NCI-H1092 treated with DMSO at 0.1 percent for 48 hours (cell line): Measurements from ENCODE around the gene STOX2.
A peak's percentile ranks its signal among the peaks of the same experiment; 100 is the strongest.

ENCODE experiments used
- DNase-seq: peaks from one replicate; lab custom pipeline; 2025; lab: John Stamatoyannopoulos, UW

Gene STOX2, protein sequence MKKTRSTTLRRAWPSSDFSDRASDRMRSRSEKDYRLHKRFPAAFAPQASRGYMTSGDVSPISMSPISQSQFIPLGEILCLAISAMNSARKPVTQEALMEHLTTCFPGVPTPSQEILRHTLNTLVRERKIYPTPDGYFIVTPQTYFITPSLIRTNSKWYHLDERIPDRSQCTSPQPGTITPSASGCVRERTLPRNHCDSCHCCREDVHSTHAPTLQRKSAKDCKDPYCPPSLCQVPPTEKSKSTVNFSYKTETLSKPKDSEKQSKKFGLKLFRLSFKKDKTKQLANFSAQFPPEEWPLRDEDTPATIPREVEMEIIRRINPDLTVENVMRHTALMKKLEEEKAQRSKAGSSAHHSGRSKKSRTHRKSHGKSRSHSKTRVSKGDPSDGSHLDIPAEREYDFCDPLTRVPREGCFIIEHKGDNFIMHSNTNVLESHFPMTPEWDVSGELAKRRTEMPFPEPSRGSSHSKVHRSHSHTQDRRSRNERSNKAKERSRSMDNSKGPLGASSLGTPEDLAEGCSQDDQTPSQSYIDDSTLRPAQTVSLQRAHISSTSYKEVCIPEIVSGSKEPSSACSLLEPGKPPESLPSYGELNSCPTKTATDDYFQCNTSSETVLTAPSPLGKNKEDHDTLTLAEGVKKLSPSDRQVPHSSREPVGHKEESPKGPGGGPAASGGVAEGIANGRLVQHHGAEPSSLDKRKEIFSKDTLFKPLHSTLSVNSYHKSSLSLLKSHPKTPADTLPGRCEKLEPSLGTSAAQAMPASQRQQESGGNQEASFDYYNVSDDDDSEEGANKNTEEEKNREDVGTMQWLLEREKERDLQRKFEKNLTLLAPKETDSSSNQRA (N-terminal part only)

DNA sequence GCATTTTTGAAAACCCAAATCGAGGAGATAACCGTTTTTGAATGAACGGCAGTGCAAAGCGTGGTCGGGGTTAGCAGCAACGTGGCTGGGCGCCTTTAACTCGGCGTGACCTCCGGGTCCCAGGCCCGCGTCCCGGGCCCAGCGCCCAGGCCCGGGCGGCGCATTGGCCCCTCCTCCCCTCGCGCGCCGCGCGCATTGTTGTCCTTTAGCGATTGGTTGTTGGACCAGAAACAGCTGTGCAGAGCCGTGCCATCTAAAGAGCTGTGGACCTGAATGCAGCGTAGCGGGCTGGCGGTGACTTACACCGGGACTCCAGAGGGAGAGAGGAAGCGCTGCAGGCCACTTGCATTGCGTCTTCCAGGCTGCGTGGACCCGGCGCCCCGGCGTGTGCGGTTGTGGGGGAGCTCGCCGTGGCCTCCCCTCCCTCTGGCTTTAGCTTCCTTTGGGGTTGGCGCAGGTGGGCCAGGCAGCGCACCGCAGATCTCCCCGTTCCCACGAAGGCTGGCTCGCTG is at the start of gene STOX2:
TSS of gene STOX2 (plus strand) at position 227 of the 512 bp plus-strand sequence. CDS start 1,484 bp downstream, outside the sequence.
- DNase-seq, result peak; percentile 42

DNA sequence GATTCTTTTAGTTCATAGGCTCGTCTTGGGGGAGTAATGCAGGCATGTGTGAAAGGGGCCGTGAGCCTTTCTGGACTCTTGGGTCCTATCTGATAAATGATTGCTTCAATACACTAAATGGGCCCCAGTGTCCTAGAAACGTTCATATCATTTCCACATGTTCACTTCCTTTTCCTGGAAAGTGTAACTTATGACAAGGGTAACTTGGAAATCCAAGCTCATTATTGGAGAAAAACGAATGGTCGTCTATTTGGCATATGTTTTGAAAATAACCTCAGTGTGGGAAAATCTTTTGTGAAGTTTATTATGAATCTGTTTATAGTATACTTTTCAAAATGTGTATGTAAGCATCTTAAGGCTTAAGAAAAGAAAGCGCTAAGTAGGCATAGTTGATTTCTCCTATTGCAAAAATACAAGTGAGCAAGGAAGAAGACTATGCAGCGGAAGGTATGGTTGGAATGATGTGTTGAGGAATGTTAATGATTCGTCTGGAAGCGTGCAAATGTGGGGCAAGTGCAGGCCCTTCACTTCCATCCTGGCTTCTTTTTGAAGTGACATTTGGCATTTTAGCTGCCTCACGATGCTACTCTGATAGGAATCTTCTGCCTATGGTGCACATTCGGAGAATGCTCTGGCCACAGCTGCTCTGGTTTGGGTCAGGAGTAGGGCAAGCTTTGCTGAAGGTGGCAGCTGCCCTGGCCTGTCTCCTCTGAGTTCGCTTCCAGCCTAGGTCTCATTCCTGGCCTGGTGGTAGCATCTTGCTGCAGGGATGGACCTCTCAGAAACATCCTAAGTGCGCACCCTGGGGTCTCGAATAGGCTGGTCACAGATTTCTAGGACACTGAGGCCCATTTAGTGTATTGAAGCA is 49.5 kb upstream of the STOX2 start:
- DNase-seq, result no peak

DNA sequence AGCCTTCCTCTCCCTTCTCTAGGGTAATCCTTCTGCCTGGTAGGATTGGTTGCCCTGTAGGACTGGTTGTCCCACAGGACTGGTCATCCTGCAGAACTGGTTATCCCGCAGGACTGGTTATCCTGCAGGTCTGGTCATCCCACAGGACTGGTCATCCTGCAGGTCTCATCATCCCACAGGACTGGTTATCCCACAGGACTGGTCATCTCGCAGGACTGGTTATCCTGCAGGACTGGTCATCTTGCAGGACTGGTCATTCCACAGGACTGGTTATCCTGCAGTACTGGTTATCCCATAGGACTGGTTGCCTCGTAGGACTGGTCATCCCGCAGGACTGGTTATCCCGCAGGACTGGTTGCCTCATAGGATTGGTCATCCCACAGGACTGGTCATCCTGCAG is 48.1 kb upstream of the STOX2 start:
- no peak for DNase-seq

DNA sequence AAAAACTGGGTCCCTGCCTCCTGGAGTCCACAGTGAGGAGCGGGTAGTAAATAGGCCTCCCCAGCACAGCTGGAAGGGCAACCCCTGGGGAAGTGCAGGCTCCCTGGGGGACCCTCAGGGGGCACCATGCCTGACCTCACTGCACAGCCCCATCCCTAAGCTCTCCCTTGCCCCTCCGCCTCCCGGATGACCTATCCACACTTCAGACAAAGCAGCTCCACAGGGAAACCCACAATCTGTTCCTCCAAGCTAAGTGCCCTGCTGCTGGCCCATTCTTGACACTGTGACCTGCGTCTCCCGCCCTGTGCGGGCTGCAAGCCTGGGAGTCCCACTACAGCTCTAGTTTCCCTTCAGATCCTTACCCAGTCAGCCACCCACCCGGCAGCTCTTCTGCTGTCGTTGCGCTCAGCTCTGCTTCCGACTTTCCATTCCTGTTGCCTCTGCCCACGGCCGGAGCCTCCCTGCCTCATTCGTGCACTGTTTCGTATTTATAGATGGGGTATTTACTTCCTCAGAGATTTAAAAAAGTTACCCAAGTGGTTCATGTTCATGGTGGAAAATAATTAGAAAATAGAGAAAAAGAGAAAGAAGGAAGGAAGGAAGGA is 47.0 kb upstream of the STOX2 start:
- DNase-seq, result no peak

DNA sequence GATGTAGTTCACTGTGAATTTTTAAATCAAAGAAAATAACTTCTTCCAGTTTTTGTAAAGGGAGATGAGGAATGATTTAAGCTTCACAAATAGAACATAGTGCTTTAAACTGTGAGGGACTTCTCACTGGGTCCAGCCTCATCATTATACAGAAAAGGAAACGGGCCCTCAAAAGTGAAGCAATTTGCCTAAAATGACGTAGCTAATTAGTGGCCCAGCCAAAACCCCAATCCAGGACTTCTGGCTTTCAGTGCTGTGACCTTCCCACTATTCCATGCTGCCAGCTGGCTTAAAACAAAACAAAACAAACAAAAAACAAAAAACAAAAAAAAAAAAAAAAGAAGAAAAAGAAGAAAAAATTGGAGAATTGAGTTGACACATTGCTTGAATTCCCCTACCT is 45.0 kb upstream of the STOX2 start:
- no peak for DNase-seq

DNA sequence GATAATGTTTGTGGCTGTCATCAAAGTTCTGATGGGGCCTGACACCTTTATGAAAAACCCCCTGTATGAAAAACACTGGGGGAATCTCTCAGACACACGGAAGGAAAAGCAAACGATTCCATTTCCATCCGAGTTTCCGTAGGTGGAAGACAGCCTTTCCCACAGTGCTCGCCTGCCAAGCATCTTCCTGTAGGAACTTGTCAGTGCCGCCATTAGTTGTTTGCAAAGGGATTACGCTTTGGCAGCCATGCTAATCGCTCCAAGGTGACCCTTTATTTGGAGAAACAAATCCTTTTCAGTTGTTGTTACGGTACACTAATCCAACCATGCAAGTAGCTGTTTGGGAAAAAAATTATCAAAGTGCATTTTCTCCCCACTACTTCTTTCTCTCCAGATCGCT is 44.4 kb upstream of the STOX2 start:
- DNase-seq, result peak; percentile 39

DNA sequence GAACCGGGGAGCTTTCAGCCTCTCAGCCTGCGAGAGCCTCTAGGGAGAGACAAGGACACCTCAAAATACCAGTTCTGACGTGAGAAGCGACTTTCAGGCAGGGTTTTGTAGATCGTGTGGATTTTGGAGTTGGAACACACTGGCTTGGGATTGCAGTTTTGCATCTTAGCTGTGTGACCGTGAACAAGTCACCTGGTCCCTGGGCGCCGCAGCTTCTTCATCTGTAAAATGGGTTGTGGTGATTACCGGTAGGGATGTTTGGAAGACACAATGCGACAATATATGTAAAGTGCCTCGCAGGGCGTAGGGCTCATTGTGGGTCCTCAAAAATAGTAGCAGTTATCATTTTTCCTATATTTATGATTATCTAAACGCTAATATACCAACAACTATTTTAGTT is 43.7 kb upstream of the STOX2 start:
- no peak for DNase-seq

DNA sequence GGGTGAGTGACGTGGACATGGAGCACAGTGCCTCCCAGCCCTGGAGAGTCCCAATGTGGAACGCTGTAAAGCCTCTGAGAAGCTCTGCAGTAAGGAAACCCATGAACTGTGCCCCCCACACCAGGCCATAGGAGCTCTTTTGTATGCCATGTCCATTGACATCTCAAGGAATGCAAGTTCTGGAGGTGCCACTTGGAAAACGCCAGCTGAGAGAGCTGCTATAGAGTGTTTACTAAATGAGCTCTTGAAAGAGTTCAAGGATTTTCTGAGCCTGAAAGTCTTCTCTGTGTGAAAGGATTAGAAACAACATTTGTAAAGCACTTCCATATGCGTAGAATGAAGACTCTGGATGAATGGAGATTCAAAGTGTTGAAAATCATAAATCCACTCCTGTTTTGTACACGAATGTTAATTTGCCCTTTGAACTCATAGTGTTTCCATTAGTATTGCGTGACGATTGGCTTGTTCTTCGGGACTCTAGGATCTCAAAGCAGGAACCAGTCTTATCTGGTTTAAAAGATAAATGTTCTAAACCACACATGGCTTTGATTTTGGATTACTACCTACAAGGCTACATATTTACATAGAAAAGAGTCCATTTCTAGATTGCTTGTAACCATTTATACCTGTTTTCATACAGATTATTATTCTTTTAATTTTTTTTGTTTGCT is 41.8 kb upstream of the STOX2 start:
- DNase-seq, result no peak

DNA sequence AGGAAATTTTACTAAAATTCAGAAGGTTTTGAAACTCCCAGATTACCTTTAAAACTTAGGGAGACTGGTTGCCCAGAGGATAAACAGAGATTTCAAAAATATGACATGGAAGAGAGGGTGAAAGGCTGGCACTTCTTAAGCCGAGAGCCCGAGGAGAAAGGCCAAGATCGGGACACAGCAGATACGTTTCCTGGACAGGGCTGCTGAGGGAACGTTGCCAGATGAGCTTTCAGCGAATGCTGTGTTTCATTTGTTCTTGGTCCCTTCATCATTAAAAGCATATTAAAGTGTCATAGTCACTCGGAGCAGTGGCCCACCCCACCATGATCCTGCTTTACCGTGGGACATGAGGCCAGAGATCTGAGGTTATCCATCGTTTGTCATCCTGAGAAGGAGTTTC is 37.9 kb upstream of the STOX2 start:
- no peak for DNase-seq

DNA sequence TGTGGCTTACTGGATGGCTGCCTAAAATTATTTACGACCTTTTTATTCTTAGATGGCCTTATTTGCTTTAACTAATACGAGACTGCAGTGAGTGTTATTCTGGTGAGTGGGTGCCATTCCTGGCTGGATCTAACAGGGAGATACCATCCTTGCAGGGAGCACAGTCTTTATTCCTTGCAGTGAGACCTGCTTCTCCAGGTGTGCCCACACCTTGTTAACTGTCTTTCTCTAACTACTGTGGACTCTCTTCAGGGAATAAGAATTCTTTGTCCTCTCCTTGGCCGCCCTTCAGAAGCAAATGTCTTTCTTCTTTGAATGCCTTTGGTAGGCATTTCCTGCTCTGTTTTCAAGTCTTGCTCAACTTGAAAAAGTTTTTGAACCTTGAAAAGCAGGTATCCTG is 34.1 kb upstream of the STOX2 start:
- no peak for DNase-seq

DNA sequence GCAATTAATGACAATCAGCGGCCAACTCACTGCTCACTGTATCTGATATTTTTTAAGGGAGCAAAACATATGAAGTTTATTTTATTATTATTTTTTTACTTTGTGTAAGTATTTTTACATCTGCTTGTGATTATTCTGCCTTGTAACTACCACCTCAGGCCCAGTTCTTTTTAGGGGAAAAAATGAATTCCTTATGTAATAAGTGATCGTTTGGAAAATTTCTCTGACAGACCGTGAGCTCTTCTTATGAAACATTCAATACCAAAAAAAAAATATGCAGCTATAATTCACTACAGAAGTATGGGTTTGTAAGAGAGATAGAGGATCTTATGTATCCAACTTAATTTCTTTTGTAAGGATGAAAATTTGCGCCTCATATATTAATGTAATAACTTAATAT is 33.5 kb upstream of the STOX2 start:
- no peak for DNase-seq

DNA sequence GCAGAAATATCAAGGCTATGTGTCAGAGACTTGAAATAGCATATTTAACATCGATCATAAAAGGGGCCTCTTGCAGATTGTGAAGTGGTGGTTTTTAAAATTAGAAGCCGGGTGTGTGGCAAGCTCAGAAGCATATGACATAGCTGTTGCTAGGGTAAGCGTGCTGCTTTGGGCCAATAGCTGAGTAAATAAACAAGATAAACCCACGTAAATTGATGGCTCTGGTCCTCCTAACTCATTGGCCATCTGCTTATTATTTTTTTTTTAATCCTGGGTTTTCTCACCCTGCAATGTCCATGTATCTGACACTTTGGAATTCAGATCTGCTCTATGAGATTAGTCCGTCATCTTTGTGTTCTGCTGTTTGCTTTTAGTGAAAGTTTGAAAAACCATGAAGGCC is 32.6 kb upstream of the STOX2 start:
- no peak for DNase-seq

DNA sequence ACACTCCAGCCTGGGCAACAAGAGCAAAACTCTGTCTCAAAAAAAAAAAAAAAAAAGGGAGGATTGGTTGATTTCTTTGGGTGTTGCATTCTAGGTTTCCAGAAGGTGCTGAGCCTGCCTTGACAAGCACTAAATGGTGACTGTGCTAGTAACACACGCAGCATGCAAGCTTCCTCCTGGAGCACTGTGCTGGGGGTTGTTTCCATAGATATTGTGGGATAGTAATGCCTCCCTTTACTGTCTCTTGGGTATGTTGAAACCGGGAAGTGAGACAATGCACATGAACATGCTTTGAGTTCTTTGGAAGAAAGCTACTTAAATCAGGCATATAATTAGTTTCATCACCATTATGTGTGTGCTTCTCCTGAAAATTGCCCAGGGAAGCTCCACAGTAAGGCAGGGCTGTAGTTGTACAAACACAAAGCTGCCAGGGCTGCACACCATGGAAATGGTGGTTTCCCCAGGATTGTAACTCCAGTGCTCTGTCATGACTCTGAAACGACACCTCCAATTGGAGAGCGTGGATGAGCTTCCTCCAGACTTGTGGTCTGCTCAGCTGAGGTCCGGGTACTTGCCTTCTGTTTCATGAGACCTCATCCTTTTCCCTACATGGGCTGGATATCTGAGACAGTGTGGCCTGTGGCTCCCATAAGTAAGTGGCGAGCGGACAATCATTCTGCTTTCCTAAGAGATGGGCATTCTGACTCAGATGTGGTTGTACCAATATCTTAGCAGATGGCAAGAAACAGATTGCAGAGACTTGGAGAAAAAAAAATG is 31.5 kb upstream of the STOX2 start:
- DNase-seq, result no peak

DNA sequence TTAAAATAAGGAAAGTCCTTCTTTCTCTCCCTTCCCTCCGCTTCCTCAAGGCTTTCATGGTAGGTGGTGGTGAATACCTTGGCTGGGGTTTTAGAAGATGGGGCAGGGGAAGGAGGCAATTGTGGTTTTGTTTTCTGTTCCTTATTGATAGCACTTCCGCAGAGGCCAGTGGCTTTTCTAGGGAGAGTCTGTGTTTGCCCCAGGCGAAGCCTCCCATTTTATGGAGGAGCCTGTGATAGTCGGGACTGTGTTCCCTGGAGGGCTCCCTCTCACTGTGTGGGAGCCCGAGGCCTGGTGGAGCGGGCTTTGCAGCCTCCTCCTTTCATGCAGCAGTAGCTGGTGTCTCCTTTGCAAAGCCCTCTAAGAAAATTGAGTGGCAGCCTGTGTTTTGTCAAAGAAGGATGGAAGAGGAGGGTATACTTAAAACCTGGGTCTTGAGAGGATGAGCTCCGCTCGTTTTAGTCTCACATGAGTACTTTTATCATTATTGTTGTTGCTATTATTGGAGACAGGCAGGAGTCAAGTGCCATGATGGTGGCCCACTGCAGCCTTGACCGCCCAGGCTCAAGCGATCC is 29.8 kb upstream of the STOX2 start:
- no peak for DNase-seq

DNA sequence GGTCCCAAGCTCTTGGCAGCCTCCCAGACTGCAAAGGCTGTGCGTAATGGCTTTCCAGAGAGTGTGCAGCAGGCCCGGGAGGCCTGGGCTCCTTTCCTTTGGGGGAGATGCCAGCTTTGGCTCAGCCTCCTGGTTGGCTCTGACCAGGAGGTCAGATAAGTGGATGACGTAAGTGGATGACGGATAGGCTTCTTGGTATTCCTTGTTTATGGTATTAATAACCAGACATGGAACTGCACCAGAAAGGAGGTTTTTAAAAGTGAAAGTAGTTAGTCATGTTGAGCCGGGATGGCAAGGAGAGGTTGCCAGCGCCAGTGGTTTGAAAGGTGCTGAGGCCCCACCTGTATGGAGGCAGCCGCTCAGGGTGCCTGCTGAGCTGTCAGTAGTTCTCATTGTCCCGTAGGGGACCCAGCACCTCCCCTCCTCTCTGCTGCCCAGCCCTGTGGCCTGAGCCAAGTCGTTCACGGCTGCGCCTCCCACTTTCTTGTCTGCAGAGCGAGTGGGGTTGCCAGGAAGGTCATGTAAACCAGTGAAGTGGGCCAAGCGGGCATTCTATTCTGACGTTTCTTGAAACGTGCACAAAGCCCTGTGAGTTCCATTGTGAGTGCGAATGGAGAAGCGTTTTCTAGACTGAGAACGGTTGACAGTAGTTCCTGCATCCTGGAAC is 28.7 kb upstream of the STOX2 start:
- peak; percentile 94 for DNase-seq

DNA sequence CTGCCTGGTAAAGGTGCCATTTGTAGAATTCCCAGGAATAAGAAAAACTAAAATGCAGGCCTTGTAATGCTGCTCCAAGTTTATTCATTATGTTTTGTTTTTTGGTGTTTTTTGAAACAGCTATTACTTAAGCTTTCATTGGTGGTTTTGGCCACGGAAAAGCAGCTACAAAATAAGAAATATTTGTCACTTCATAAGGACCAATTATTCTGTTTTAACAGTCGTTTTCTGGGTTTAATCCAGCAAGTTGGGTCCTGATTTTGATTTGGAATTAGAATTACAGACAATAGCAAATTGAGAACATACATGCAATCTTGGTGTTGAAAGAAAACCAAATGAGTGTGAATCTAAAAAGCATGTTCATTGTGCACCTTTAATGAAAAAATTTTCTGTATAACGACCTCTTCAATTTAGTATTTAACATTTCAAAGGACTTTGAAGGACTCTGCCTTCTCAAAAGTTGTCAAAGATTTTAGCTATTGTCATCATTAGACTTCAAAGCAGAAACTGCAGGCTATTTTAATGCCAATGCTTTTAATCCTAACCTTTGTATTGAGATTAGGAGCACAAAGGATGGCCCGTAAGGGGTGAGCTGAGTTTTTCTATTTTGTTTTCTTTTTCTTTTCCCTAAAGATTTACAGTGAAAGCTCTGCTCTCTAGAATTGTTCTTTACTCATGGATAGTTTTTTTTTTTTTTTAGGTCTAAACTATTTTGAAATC is 26.7 kb upstream of the STOX2 start:
- no peak for DNase-seq

DNA sequence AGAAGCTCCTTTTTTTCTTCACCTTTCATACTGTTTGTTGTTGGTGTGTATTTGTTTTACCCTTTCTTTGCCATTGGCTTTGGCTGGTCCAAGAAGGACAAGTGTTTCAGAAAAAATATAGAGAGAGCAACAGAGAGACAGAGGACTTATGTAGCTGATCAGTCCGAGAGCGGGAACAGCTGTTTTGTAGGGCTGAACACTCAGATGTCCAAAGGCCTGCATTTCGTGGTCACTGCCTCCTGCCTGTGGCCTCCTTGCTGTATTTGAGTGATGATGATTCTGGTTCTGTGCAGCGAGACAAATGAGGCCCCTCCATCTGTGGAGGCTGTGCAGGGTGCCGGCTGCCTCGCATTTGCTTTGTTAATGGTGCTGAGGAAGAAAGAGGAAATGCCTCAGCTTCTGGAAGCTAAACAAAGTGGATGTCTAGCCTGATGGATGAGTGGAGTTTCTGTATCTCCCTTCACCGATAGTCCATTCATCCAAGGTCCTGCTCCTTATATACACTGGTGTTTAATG is 19.8 kb upstream of the STOX2 start:
- DNase-seq, result no peak

DNA sequence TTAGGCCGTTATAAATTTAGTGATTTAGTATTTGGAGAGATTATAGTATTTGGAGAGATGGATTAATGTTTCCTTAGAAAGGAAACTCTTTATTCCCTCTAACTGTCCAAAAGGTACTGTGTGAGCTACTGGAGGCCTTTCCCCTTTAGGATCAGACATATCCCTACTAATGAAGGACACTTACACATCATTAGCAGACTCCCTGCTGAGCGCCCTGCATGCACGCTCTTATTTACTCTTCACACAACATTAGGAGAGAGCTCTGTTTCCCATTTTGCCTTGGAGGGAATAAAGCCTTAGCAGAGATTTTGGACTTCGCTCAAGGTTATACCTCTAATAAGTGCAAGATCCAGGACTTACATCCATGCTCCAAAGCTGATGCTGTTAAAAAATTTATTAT is 17.8 kb upstream of the STOX2 start:
- peak; percentile 47 for DNase-seq
